HCT116 (cell line): ENCODE results near the gene CTNND1.

Experiments
- ATF3 ChIP-seq: IDR thresholded peaks from 2 replicates; pipeline ENCODE4 v1.6.1; 2012
- CTCF ChIP-seq, 3 experiments: fragments of 200-600 bp in 1 of 3; sonication (generic) in 1 of 3; IDR thresholded peaks in 2 of 3; conservative IDR thresholded peaks in 1 of 3; 2 replicates each; pipeline ENCODE4 v1.5.1; 2012 to 2017; ENCODE audit warnings: low read depth in 2 of 3, low read length in 2 of 3, antibody characterized with exemption in 1 of 3, borderline replicate concordance in 1 of 3, control low read depth in 1 of 3, mild to moderate bottlenecking in 1 of 3, mixed read lengths in 1 of 3, mixed run types in 1 of 3, moderate library complexity in 1 of 3; ENCODE audit not compliant: insufficient read depth in 1 of 3
- EZH2 ChIP-seq: fragments of 200-600 bp; sonication (generic); IDR thresholded peaks from 2 replicates; pipeline ENCODE4 v1.6.1; 2017; ENCODE audit warnings: antibody characterized with exemption, mixed run types
- EZH2phosphoT487 ChIP-seq: fragments of 200-600 bp; IDR thresholded peaks from 2 replicates; pipeline ENCODE4 v1.6.1; 2018; ENCODE audit warnings: antibody characterized with exemption, borderline replicate concordance
- JUND ChIP-seq: IDR thresholded peaks from 2 replicates; pipeline ENCODE4 v1.6.1; 2012
- MAX ChIP-seq: IDR thresholded peaks from 2 replicates; pipeline ENCODE4 v1.6.1; 2012
- POLR2A ChIP-seq: IDR thresholded peaks from 2 replicates; pipeline ENCODE4 v1.7.0; 2011; ENCODE audit warnings: borderline replicate concordance; ENCODE audit not compliant: insufficient read depth, insufficient read length; ENCODE audit errors: extremely low read depth
- RAD21 ChIP-seq: IDR thresholded peaks from 2 replicates; pipeline ENCODE4 v1.6.1; 2012; ENCODE audit warnings: low read depth, mild to moderate bottlenecking
- REST ChIP-seq: IDR thresholded peaks from 2 replicates; pipeline ENCODE4 v1.6.1; 2012; ENCODE audit warnings: low read depth
- SIN3A ChIP-seq: IDR thresholded peaks from 2 replicates; pipeline ENCODE4 v1.6.1; 2012; ENCODE audit warnings: low read depth
- SP1 ChIP-seq: IDR thresholded peaks from 2 replicates; pipeline ENCODE4 v1.6.1; 2012; ENCODE audit warnings: low read depth
- SRF ChIP-seq: IDR thresholded peaks from 2 replicates; pipeline ENCODE4 v1.6.1; 2012; ENCODE audit warnings: low read depth
- TCF7L2 ChIP-seq: IDR thresholded peaks from 2 replicates; pipeline ENCODE4 v1.7.0; 2011; ENCODE audit warnings: borderline replicate concordance, inconsistent platforms; ENCODE audit not compliant: insufficient read depth, insufficient read length; ENCODE audit errors: extremely low read depth
- ZBTB33 ChIP-seq: IDR thresholded peaks from 2 replicates; pipeline ENCODE4 v1.6.1; 2011; ENCODE audit warnings: mild to moderate bottlenecking, low read length, moderate library complexity; ENCODE audit not compliant: insufficient replicate concordance; ENCODE audit errors: extremely low read depth

- TF ChIP-seq CTCF (IDR thresholded peaks at IDR 0.05 in 2 of 3, conservative IDR thresholded peaks at IDR 0.05 in 1 of 3; ENCODE audit: borderline replicate concordance in 1 of 3, insufficient read depth in 1 of 3, low read depth in 2 of 3, low read length in 2 of 3) (no peak), POLR2A (no peak), EZH2phosphoT487 (no peak), EZH2 (no peak), SIN3A (no peak), JUND (no peak), MAX (no peak), ATF3 (no peak), SRF (no peak), TCF7L2 (no peak), RAD21 (no peak), ZBTB33 (no peak), REST (no peak), SP1 (no peak)
Measured at GRCh38 chr11:57729479-57729878, 32.1 kb upstream of the CTNND1 start.
